ENCODE data around the gene KLK12. TPM values are rescaled to one million over a fixed set of nuclear protein-coding genes. Genes with fewer than 3 reads are reported as not detected.

KLK12 gene
- total and polyA plus RNA-seq, 8 donors = not detected

GRCh38 chr19:50981587-50982146, 53.1 kb downstream of the KLK12 start:
- no peak for FAIRE-seq
- no peak for ATAC-seq

GRCh38 chr19:50980208-50980607, 54.6 kb downstream of the KLK12 start:
- no peak for ATAC-seq
- no peak for DNase-seq
- Histone ChIP-seq H3K36me3 (no peaks in the 10 kb centered on the region), H3K27me3 (peaks cover 0 to 3% (median 0%) of the 10 kb centered on the region in 4 donors), H3K9me3 (no peaks in the 10 kb centered on the region), H3K4me1 (no peaks in the 10 kb centered on the region), H3K27ac (no peak overlapping the region), H3K4me3 (no peak overlapping the region)
- no peak for FAIRE-seq
- TF ChIP-seq, protein P1, sequence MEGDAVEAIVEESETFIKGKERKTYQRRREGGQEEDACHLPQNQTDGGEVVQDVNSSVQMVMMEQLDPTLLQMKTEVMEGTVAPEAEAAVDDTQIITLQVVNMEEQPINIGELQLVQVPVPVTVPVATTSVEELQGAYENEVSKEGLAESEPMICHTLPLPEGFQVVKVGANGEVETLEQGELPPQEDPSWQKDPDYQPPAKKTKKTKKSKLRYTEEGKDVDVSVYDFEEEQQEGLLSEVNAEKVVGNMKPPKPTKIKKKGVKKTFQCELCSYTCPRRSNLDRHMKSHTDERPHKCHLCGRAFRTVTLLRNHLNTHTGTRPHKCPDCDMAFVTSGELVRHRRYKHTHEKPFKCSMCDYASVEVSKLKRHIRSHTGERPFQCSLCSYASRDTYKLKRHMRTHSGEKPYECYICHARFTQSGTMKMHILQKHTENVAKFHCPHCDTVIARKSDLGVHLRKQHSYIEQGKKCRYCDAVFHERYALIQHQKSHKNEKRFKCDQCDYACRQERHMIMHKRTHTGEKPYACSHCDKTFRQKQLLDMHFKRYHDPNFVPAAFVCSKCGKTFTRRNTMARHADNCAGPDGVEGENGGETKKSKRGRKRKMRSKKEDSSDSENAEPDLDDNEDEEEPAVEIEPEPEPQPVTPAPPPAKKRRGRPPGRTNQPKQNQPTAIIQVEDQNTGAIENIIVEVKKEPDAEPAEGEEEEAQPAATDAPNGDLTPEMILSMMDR (IDR thresholded peaks at IDR 0.05) = no peak
- 42 to 49% methylated on average over 13 of the region's 13 CpGs for WGBS, 2 donors
- intact Hi-C loops (cut with DNase I) = no loop called here

More at GRCh38 chr19:50981587-50982146, 53.1 kb downstream of the KLK12 start:
- H3K27ac ChIP-seq = no peak overlapping the region
- no peaks in the 10 kb centered on the region for H3K27me3 ChIP-seq
- H3K9me3 ChIP-seq = no peaks in the 10 kb centered on the region
- no peaks in the 10 kb centered on the region for H3K36me3 ChIP-seq
- no peak overlapping the region for H3K4me3 ChIP-seq
- TF ChIP-seq, protein P1 (IDR thresholded peaks at IDR 0.05) = no peak
- WGBS, 2 donors = 48 to 49% methylated on average over 11 of the region's 11 CpGs
- no peaks in the 10 kb centered on the region for H3K4me1 ChIP-seq
- intact Hi-C loops (cut with DNase I) = no loop called here
- no peak for DNase-seq

- no peaks in the 10 kb centered on the region for H3K36me3 ChIP-seq
- no peak overlapping the region for H3K4me3 ChIP-seq
- FAIRE-seq (no peak), ATAC-seq (no peak), DNase-seq (no peak)
- intact Hi-C loops (cut with DNase I) = no loop called here
- WGBS, 2 donors = 34 to 35% methylated on average over 8 of the region's 8 CpGs
- H3K9me3 ChIP-seq = no peaks in the 10 kb centered on the region
- TF ChIP-seq, protein P1 (IDR thresholded peaks at IDR 0.05) = no peak
- H3K27me3 ChIP-seq = peaks cover 0 to 3% (median 0%) of the 10 kb centered on the region in 4 donors
- no peaks in the 10 kb centered on the region for H3K4me1 ChIP-seq
- no peak overlapping the region for H3K27ac ChIP-seq
Observed at GRCh38 chr19:50979758-50980157, 55.0 kb downstream of the KLK12 start.

Other genes starting within 250 kb of the KLK12 start
- not detected for gene ACP4, start 244.6 kb downstream of the KLK12 start, total RNA-seq
- gene ACP4, start 244.6 kb downstream of the KLK12 start, polyA plus RNA-seq = not detected
- 1,000 to 10,000 TPM in 3 of 6 donors, 100 to 1,000 TPM in 3; 607 to 1,981 (median 1,041) TPM for gene KLK1, start 211.2 kb downstream of the KLK12 start, total RNA-seq
- gene KLK1, start 211.2 kb downstream of the KLK12 start, polyA plus RNA-seq = 100 to 1,000 TPM; 683 to 756 TPM
- not detected for gene KLK15, start 201.4 kb downstream of the KLK12 start, total RNA-seq
- under 1 TPM; 0.07 to 0.27 TPM for gene KLK15, start 201.4 kb downstream of the KLK12 start, polyA plus RNA-seq
- not detected for gene KLK3, start 180.1 kb downstream of the KLK12 start, total RNA-seq
- gene KLK3, start 180.1 kb downstream of the KLK12 start, polyA plus RNA-seq = under 1 TPM; 0.05 to 0.27 TPM
- gene KLK2, start 161.6 kb downstream of the KLK12 start, total RNA-seq = not detected
- under 1 TPM; 0.09 to 0.27 TPM for gene KLK2, start 161.6 kb downstream of the KLK12 start, polyA plus RNA-seq
- gene KLK4, start 123.6 kb downstream of the KLK12 start, total RNA-seq = under 1 TPM in 1 of 6 donors, not detected in 5; 0.41 TPM
- not detected for gene KLK4, start 123.6 kb downstream of the KLK12 start, polyA plus RNA-seq
- gene KLK5, start 82.0 kb downstream of the KLK12 start, total RNA-seq = not detected
- gene KLK5, start 82.0 kb downstream of the KLK12 start, polyA plus RNA-seq = under 1 TPM in 1 of 2 donors, not detected in 1; 0.11 TPM
- not detected for gene KLK6, start 65.4 kb downstream of the KLK12 start, total RNA-seq
- gene KLK6, start 65.4 kb downstream of the KLK12 start, polyA plus RNA-seq = not detected
- not detected for gene KLK7, start 51.1 kb downstream of the KLK12 start, total RNA-seq
- under 1 TPM in 1 of 2 donors, not detected in 1; 0.46 TPM for gene KLK7, start 51.1 kb downstream of the KLK12 start, polyA plus RNA-seq
- gene KLK8, start 33.4 kb downstream of the KLK12 start, total RNA-seq = not detected
- not detected for gene KLK8, start 33.4 kb downstream of the KLK12 start, polyA plus RNA-seq
- 1 to 10 TPM in 1 of 6 donors, under 1 TPM in 5; 0.15 to 1.7 (median 0.44) TPM for gene KLK10, start 15.3 kb downstream of the KLK12 start, total RNA-seq
- under 1 TPM; 0.53 to 0.63 TPM for gene KLK10, start 15.3 kb downstream of the KLK12 start, polyA plus RNA-seq
- 10 to 100 TPM in 4 of 6 donors, 1 to 10 TPM in 2; 6.7 to 24.2 (median 11.4) TPM for gene KLK11, start 8.4 kb downstream of the KLK12 start, total RNA-seq
- gene KLK11, start 8.4 kb downstream of the KLK12 start, polyA plus RNA-seq = 10 to 100 TPM; 15.5 to 28.9 TPM
- 1 to 10 TPM in 4 of 6 donors, under 1 TPM in 1, not detected in 1; 0.59 to 5.3 (median 1.3) TPM for gene KLK13, start 30.1 kb upstream of the KLK12 start, total RNA-seq
- 1 to 10 TPM; 2.8 to 6.4 TPM for gene KLK13, start 30.1 kb upstream of the KLK12 start, polyA plus RNA-seq
- under 1 TPM in 3 of 6 donors, not detected in 3; 0.20 to 0.32 (median 0.31) TPM for gene KLK14, start 47.9 kb upstream of the KLK12 start, total RNA-seq
- under 1 TPM; 0.61 to 0.77 TPM for gene KLK14, start 47.9 kb upstream of the KLK12 start, polyA plus RNA-seq
- gene CTU1, start 73.4 kb upstream of the KLK12 start, total RNA-seq = 1 to 10 TPM; 2.9 to 8.2 (median 4.0) TPM
- gene CTU1, start 73.4 kb upstream of the KLK12 start, polyA plus RNA-seq = 1 to 10 TPM; 1.4 to 3.2 TPM
- gene SIGLEC9, start 89.9 kb upstream of the KLK12 start, total RNA-seq = 1 to 10 TPM in 3 of 6 donors, under 1 TPM in 3; 0.19 to 4.1 (median 1.2) TPM
- gene SIGLEC9, start 89.9 kb upstream of the KLK12 start, polyA plus RNA-seq = 1 to 10 TPM in 1 of 2 donors, under 1 TPM in 1; 0.80 to 1.0 TPM
- gene SIGLEC7, start 107.3 kb upstream of the KLK12 start, total RNA-seq = 1 to 10 TPM in 2 of 6 donors, under 1 TPM in 4; 0.12 to 3.0 (median 0.45) TPM
- under 1 TPM; 0.12 to 0.23 TPM for gene SIGLEC7, start 107.3 kb upstream of the KLK12 start, polyA plus RNA-seq
- 1 to 10 TPM in 3 of 6 donors, under 1 TPM in 3; 0.28 to 6.3 (median 1.5) TPM for gene CD33, start 190.1 kb upstream of the KLK12 start, total RNA-seq
- under 1 TPM; 0.61 to 0.75 TPM for gene CD33, start 190.1 kb upstream of the KLK12 start, polyA plus RNA-seq
- not detected for gene SIGLECL1, start 216.1 kb upstream of the KLK12 start, total RNA-seq
- not detected for gene SIGLECL1, start 216.1 kb upstream of the KLK12 start, polyA plus RNA-seq